HG03558 (cell line): ENCODE results near the gene TRMT44.

ENCODE experiments used
- ATAC-seq: cut with Tn5 transposase; IDR thresholded peaks from one replicate; pipeline ENCODE4 v1.9.1; 2021; ENCODE audit warnings: moderate number of reproducible peaks; ENCODE audit not compliant: unreplicated experiment; ENCODE audit errors: extremely low read depth

The TRMT44 gene

GRCh38 chr4:8461616-8462015 lies 21.0 kb downstream of the TRMT44 start:
- no peak for ATAC-seq

GRCh38 chr4:8463811-8464210 lies 23.2 kb downstream of the TRMT44 start:
- no peak for ATAC-seq

GRCh38 chr4:8464381-8464780 lies 23.8 kb downstream of the TRMT44 start:
- no peak for ATAC-seq

GRCh38 chr4:8465615-8466611 lies 25.3 kb downstream of the TRMT44 start:
- no peak for ATAC-seq

GRCh38 chr4:8467016-8467415 lies 26.4 kb downstream of the TRMT44 start:
- ATAC-seq, result no peak

- ATAC-seq, result no peak
Measured at GRCh38 chr4:8468746-8469535, 28.4 kb downstream of the TRMT44 start.

GRCh38 chr4:8469550-8469949 lies 29.0 kb downstream of the TRMT44 start:
- ATAC-seq, result no peak

GRCh38 chr4:8470451-8471024 lies 30.0 kb downstream of the TRMT44 start:
- ATAC-seq, result no peak

GRCh38 chr4:8471211-8471875 lies 30.8 kb downstream of the TRMT44 start:
- no peak for ATAC-seq

GRCh38 chr4:8472158-8472688 lies 31.6 kb downstream of the TRMT44 start:
- ATAC-seq, result no peak

GRCh38 chr4:8472689-8473197 lies 32.2 kb downstream of the TRMT44 start:
- ATAC-seq, result no peak

- no peak for ATAC-seq
Measured at GRCh38 chr4:8473198-8473919, 32.8 kb downstream of the TRMT44 start.

GRCh38 chr4:8473920-8474590 lies 33.5 kb downstream of the TRMT44 start:
- ATAC-seq, result no peak

GRCh38 chr4:8474856-8475255 lies 34.3 kb downstream of the TRMT44 start:
- ATAC-seq, result no peak

GRCh38 chr4:8475751-8476575 lies 35.4 kb downstream of the TRMT44 start:
- no peak for ATAC-seq

- ATAC-seq, result no peak
Measured at GRCh38 chr4:8477095-8477635, 36.6 kb downstream of the TRMT44 start.

GRCh38 chr4:8477676-8478075 lies 37.1 kb downstream of the TRMT44 start:
- no peak for ATAC-seq

- no peak for ATAC-seq
Measured at GRCh38 chr4:8478371-8478770, 37.8 kb downstream of the TRMT44 start.
